Astrocyte (in vitro differentiated cells and primary cell): ENCODE data around the gene SUMO3. TPM values are rescaled to one million over a fixed set of nuclear protein-coding genes. Genes with fewer than 3 reads are reported as not detected.

Experiments
- DNase-seq: peaks from one replicate; pipeline ENCODE4 v3.0.0-alpha.2; 2010; ENCODE audit warnings: low read depth
- FAIRE-seq: peaks from 2 replicates; lab custom pipeline; 2011; peaks lifted over from hg19 to GRCh38; lab: Jason Lieb, UNC
- H2AFZ ChIP-seq: 2 replicates; pipeline ENCODE4 v1.6.0; 2012; ENCODE audit warnings: low read depth, low read length, inconsistent platforms
- H3K27ac ChIP-seq: 2 replicates; pipeline ENCODE4 v1.5.1; 2011; ENCODE audit warnings: low read depth, low read length, inconsistent platforms
- H3K27me3 ChIP-seq: 2 replicates; pipeline ENCODE4 v1.6.0; 2011; ENCODE audit warnings: low read length, inconsistent platforms; ENCODE audit not compliant: insufficient read depth
- H3K36me3 ChIP-seq: 2 replicates; pipeline ENCODE4 v1.5.1; 2011; ENCODE audit warnings: low read length, inconsistent platforms; ENCODE audit not compliant: insufficient read depth
- H3K4me1 ChIP-seq: 2 replicates; pipeline ENCODE4 v1.5.1; 2011; ENCODE audit warnings: low read length, inconsistent platforms; ENCODE audit not compliant: insufficient read depth
- H3K4me2 ChIP-seq: 2 replicates; pipeline ENCODE4 v1.6.0; 2012; ENCODE audit warnings: low read length, inconsistent platforms
- H3K4me3 ChIP-seq: 2 replicates; pipeline ENCODE4 v1.5.1; 2011; ENCODE audit warnings: low read depth, mild to moderate bottlenecking, low read length, inconsistent platforms; ENCODE audit not compliant: insufficient read depth
- H3K79me2 ChIP-seq: 2 replicates; pipeline ENCODE4 v1.6.0; 2012; ENCODE audit warnings: mild to moderate bottlenecking, low read length, inconsistent platforms; ENCODE audit not compliant: insufficient read depth
- H3K9ac ChIP-seq: 2 replicates; pipeline ENCODE4 v1.6.0; 2012; ENCODE audit warnings: mild to moderate bottlenecking, low read length, inconsistent platforms
- H3K9me3 ChIP-seq: 2 replicates; pipeline ENCODE4 v1.5.1; 2012; ENCODE audit warnings: low read depth, mild to moderate bottlenecking, low read length, inconsistent platforms; ENCODE audit not compliant: insufficient read depth
- H4K20me1 ChIP-seq: 2 replicates; pipeline ENCODE4 v1.6.0; 2012; ENCODE audit warnings: low read length, inconsistent platforms; ENCODE audit not compliant: insufficient read depth
- H3K27ac Mint-ChIP-seq: one replicate; pipeline ENCODE4 v1.8.0; 2021; ENCODE audit warnings: mild to moderate bottlenecking, mixed read lengths; ENCODE audit not compliant: unreplicated experiment
- H3K27me3 Mint-ChIP-seq: one replicate; pipeline ENCODE4 v1.8.0; 2021; ENCODE audit warnings: low read depth, mixed read lengths; ENCODE audit not compliant: unreplicated experiment
- H3K36me3 Mint-ChIP-seq: one replicate; pipeline ENCODE4 v1.8.0; 2021; ENCODE audit warnings: low read depth, mixed read lengths; ENCODE audit not compliant: unreplicated experiment
- H3K4me1 Mint-ChIP-seq: one replicate; pipeline ENCODE4 v1.8.0; 2021; ENCODE audit warnings: low read depth, mixed read lengths; ENCODE audit not compliant: unreplicated experiment
- H3K4me3 Mint-ChIP-seq: one replicate; pipeline ENCODE4 v1.8.0; 2021; ENCODE audit warnings: mild to moderate bottlenecking, moderate library complexity, mixed read lengths; ENCODE audit not compliant: unreplicated experiment
- H3K9me3 Mint-ChIP-seq: one replicate; pipeline ENCODE4 v1.8.0; 2021; ENCODE audit warnings: mild to moderate bottlenecking, mixed read lengths; ENCODE audit not compliant: unreplicated experiment
- EZH2 ChIP-seq: IDR thresholded peaks from 2 replicates; pipeline ENCODE4 v1.6.1; 2012; ENCODE audit warnings: mild to moderate bottlenecking, low read length, inconsistent platforms; ENCODE audit not compliant: insufficient read depth
- total RNA-seq: library from RNA; stranded (reverse); gene quantifications from 2 replicates; pipeline ENCODE4 v1.2.1, GENCODE V29; 2021
- TF ChIP-seq, protein P1 (sequence below): IDR thresholded peaks from 2 replicates; pipeline ENCODE4 v1.5.1; 2011; ENCODE audit warnings: low read depth, mild to moderate bottlenecking, inconsistent platforms, low read length, moderate library complexity; ENCODE audit not compliant: insufficient read depth

The SUMO3 gene
- total RNA-seq, 1 donor from 2014 or later, result 83.5 TPM

DNA sequence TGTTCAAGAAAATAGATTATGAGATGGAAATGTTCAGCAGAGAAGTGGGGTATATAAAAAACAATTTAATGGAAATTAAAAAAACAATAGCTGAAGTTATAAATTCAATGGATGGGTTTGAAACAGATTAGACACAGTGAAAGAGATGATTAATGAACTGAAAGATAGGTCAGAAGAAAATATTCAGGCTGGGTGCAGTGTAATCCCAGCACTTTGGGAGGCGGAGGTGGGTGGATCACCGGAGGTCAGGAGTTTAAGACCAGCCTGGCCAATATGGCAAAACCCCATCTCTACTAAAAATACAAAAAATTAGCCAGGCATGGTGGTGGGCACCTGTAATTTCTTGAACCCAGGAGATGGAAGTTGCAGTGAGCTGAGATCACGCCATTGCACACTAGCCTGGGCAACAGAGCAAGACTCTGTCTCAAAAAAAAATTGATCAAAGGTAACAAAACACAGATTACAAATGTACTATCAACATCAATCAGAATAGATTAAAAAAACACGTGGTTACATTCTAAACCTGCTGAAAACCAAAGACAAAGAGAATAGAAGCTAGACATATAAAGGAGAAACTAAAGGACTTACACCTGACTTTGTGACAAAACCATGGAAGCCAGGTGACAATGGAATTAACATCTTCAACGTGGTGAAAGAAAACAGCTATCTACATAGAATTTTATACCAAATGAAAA is 4.8 kb upstream of the SUMO3 start:
- peaks cover 4% of the 10 kb centered on the region for H3K27me3 Mint-ChIP-seq
- H3K9me3 Mint-ChIP-seq, result peaks cover 30% of the 10 kb centered on the region
- no peak for FAIRE-seq
- Histone ChIP-seq H3K4me1 (no peaks in the 10 kb centered on the region), H3K36me3 (no peaks in the 10 kb centered on the region), H3K4me3 (no peak overlapping the region), H4K20me1 (no peaks in the 10 kb centered on the region), H3K4me2 (no peak overlapping the region), H3K9ac (no peak overlapping the region), H3K9me3 (peaks cover 16% of the 10 kb centered on the region), H2AFZ (no peak overlapping the region), H3K27me3 (no peaks in the 10 kb centered on the region), H3K79me2 (no peaks in the 10 kb centered on the region), H3K27ac (no peak overlapping the region)
- no peak overlapping the region for H3K4me3 Mint-ChIP-seq
- no peak overlapping the region for H3K27ac Mint-ChIP-seq
- no peaks in the 10 kb centered on the region for H3K4me1 Mint-ChIP-seq
- TF ChIP-seq, protein P1, sequence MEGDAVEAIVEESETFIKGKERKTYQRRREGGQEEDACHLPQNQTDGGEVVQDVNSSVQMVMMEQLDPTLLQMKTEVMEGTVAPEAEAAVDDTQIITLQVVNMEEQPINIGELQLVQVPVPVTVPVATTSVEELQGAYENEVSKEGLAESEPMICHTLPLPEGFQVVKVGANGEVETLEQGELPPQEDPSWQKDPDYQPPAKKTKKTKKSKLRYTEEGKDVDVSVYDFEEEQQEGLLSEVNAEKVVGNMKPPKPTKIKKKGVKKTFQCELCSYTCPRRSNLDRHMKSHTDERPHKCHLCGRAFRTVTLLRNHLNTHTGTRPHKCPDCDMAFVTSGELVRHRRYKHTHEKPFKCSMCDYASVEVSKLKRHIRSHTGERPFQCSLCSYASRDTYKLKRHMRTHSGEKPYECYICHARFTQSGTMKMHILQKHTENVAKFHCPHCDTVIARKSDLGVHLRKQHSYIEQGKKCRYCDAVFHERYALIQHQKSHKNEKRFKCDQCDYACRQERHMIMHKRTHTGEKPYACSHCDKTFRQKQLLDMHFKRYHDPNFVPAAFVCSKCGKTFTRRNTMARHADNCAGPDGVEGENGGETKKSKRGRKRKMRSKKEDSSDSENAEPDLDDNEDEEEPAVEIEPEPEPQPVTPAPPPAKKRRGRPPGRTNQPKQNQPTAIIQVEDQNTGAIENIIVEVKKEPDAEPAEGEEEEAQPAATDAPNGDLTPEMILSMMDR, result no peak
- no peak for TF ChIP-seq EZH2
- no peak for DNase-seq
- H3K36me3 Mint-ChIP-seq, result peaks cover 8% of the 10 kb centered on the region

DNA sequence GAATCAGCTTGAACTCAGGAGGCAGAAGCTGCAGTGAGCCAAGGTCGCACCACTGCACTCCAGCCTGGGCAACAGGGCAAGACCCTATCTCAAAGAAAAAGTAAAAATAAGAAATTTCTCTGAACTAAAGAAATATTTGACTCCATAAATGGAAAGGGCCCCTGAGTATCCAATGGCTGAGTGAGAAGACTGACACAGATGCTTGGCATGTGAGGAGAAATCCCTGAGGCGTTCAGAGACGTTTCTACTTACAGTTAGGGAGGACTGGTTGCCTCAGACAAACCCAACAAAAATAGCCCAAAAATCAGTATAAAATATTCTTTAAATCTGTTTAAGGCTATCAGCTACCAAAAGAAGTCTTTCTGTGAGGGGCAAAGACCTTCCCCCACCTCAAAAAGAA is 3.0 kb upstream of the SUMO3 start:
- H3K9me3 Mint-ChIP-seq, result peaks cover 24% of the 10 kb centered on the region
- Histone ChIP-seq H3K4me3 (no peak overlapping the region), H3K4me2 (no peak overlapping the region), H4K20me1 (peaks cover 16% of the 10 kb centered on the region), H2AFZ (no peak overlapping the region), H3K79me2 (peaks cover 17% of the 10 kb centered on the region), H3K9me3 (peaks cover 11% of the 10 kb centered on the region), H3K4me1 (no peaks in the 10 kb centered on the region), H3K9ac (no peak overlapping the region), H3K27ac (no peak overlapping the region), H3K36me3 (no peaks in the 10 kb centered on the region), H3K27me3 (no peaks in the 10 kb centered on the region)
- no peak overlapping the region for H3K4me3 Mint-ChIP-seq
- no peak for FAIRE-seq
- TF ChIP-seq, protein P1, result no peak
- no peak for TF ChIP-seq EZH2
- peaks cover 2% of the 10 kb centered on the region for H3K27me3 Mint-ChIP-seq
- DNase-seq, result no peak
- H3K27ac Mint-ChIP-seq, result no peak overlapping the region
- peaks cover 4% of the 10 kb centered on the region for H3K4me1 Mint-ChIP-seq
- H3K36me3 Mint-ChIP-seq, result peaks cover 8% of the 10 kb centered on the region
